Astrocyte (in vitro differentiated cells and primary cell): ENCODE data around the gene LRP1B. TPM values are rescaled to one million over a fixed set of nuclear protein-coding genes. Genes with fewer than 3 reads are reported as not detected.
A peak's percentile ranks its signal among the peaks of the same experiment; 100 is the strongest.

Experiments used
- DNase-seq: peaks from one replicate; pipeline ENCODE4 v3.0.0-alpha.2; 2010; ENCODE audit warnings: low read depth
- FAIRE-seq: peaks from 2 replicates; lab custom pipeline; 2011; peaks lifted over from hg19 to GRCh38; lab: Jason Lieb, UNC
- H2AFZ ChIP-seq: 2 replicates; pipeline ENCODE4 v1.6.0; 2012; ENCODE audit warnings: low read depth, low read length, inconsistent platforms
- H3K27ac ChIP-seq: 2 replicates; pipeline ENCODE4 v1.5.1; 2011; ENCODE audit warnings: low read depth, low read length, inconsistent platforms
- H3K27me3 ChIP-seq: 2 replicates; pipeline ENCODE4 v1.6.0; 2011; ENCODE audit warnings: low read length, inconsistent platforms; ENCODE audit not compliant: insufficient read depth
- H3K36me3 ChIP-seq: 2 replicates; pipeline ENCODE4 v1.5.1; 2011; ENCODE audit warnings: low read length, inconsistent platforms; ENCODE audit not compliant: insufficient read depth
- H3K4me1 ChIP-seq: 2 replicates; pipeline ENCODE4 v1.5.1; 2011; ENCODE audit warnings: low read length, inconsistent platforms; ENCODE audit not compliant: insufficient read depth
- H3K4me2 ChIP-seq: 2 replicates; pipeline ENCODE4 v1.6.0; 2012; ENCODE audit warnings: low read length, inconsistent platforms
- H3K4me3 ChIP-seq: 2 replicates; pipeline ENCODE4 v1.5.1; 2011; ENCODE audit warnings: low read depth, mild to moderate bottlenecking, low read length, inconsistent platforms; ENCODE audit not compliant: insufficient read depth
- H3K79me2 ChIP-seq: 2 replicates; pipeline ENCODE4 v1.6.0; 2012; ENCODE audit warnings: mild to moderate bottlenecking, low read length, inconsistent platforms; ENCODE audit not compliant: insufficient read depth
- H3K9ac ChIP-seq: 2 replicates; pipeline ENCODE4 v1.6.0; 2012; ENCODE audit warnings: mild to moderate bottlenecking, low read length, inconsistent platforms
- H3K9me3 ChIP-seq: 2 replicates; pipeline ENCODE4 v1.5.1; 2012; ENCODE audit warnings: low read depth, mild to moderate bottlenecking, low read length, inconsistent platforms; ENCODE audit not compliant: insufficient read depth
- H4K20me1 ChIP-seq: 2 replicates; pipeline ENCODE4 v1.6.0; 2012; ENCODE audit warnings: low read length, inconsistent platforms; ENCODE audit not compliant: insufficient read depth
- H3K27ac Mint-ChIP-seq: one replicate; pipeline ENCODE4 v1.8.0; 2021; ENCODE audit warnings: mild to moderate bottlenecking, mixed read lengths; ENCODE audit not compliant: unreplicated experiment
- H3K27me3 Mint-ChIP-seq: one replicate; pipeline ENCODE4 v1.8.0; 2021; ENCODE audit warnings: low read depth, mixed read lengths; ENCODE audit not compliant: unreplicated experiment
- H3K36me3 Mint-ChIP-seq: one replicate; pipeline ENCODE4 v1.8.0; 2021; ENCODE audit warnings: low read depth, mixed read lengths; ENCODE audit not compliant: unreplicated experiment
- H3K4me1 Mint-ChIP-seq: one replicate; pipeline ENCODE4 v1.8.0; 2021; ENCODE audit warnings: low read depth, mixed read lengths; ENCODE audit not compliant: unreplicated experiment
- H3K4me3 Mint-ChIP-seq: one replicate; pipeline ENCODE4 v1.8.0; 2021; ENCODE audit warnings: mild to moderate bottlenecking, moderate library complexity, mixed read lengths; ENCODE audit not compliant: unreplicated experiment
- H3K9me3 Mint-ChIP-seq: one replicate; pipeline ENCODE4 v1.8.0; 2021; ENCODE audit warnings: mild to moderate bottlenecking, mixed read lengths; ENCODE audit not compliant: unreplicated experiment
- CTCF ChIP-seq: IDR thresholded peaks from 2 replicates; pipeline ENCODE4 v1.5.1; 2011; ENCODE audit warnings: low read depth, mild to moderate bottlenecking, inconsistent platforms, low read length, moderate library complexity; ENCODE audit not compliant: insufficient read depth
- EZH2 ChIP-seq: IDR thresholded peaks from 2 replicates; pipeline ENCODE4 v1.6.1; 2012; ENCODE audit warnings: mild to moderate bottlenecking, low read length, inconsistent platforms; ENCODE audit not compliant: insufficient read depth
- total RNA-seq: library from RNA; stranded (reverse); gene quantifications from 2 replicates; pipeline ENCODE4 v1.2.1, GENCODE V29; 2021

The LRP1B gene
- total RNA-seq, 1 donor from 2014 or later: 1.5 TPM

- H3K79me2 ChIP-seq: no peaks in the 10 kb centered on the region
- no peaks in the 10 kb centered on the region for H3K9me3 ChIP-seq
- Mint-ChIP-seq H3K36me3 (no peaks in the 10 kb centered on the region), H3K4me3 (no peak overlapping the region), H3K9me3 (no peaks in the 10 kb centered on the region), H3K27me3 (no peaks in the 10 kb centered on the region), H3K27ac (no peak overlapping the region), H3K4me1 (peaks cover 10% of the 10 kb centered on the region)
- no peak overlapping the region for H3K4me2 ChIP-seq
- no peak overlapping the region for H2AFZ ChIP-seq
- H3K27ac ChIP-seq: no peak overlapping the region
- peaks cover 3% of the 10 kb centered on the region for H3K4me1 ChIP-seq
- peak; percentile 31 for DNase-seq
- no peaks in the 10 kb centered on the region for H4K20me1 ChIP-seq
- FAIRE-seq: no peak
- no peaks in the 10 kb centered on the region for H3K27me3 ChIP-seq
- TF ChIP-seq EZH2: no peak
- TF ChIP-seq CTCF: no peak
- no peak overlapping the region for H3K9ac ChIP-seq
- H3K4me3 ChIP-seq: no peak overlapping the region
- no peaks in the 10 kb centered on the region for H3K36me3 ChIP-seq
Observed at GRCh38 chr2:140504601-140505000, 1626.2 kb downstream of the LRP1B start.

DNA sequence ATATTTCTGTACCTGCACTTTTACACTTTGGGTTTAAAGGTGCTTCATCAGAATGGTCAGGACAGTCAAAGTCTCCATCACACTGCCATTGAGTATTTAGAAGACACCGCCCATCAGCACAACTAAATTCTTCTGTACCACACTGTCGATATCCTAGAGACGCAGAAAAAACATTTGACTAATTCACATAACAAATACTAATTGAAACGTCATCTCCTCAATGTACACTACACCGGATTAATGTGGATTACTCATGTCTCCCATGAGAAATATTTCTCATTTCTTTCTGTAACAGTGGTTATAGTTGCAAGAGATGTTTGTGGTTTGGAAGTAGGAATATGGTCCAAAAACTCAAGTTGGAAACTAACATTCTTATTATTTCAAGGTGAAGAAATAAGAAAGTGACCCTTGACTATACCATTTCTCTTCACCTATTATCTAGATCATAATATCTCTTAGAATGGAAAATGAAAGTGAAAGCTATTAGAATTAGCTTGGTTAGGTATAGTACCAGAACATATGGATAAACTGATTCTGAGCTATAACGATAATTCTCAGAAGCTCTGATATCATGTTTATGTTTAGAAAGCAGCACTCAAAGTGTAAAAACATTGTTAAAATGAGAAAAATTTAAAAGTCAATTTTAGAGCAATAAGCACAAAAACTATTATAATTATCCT is 1627.7 kb downstream of the LRP1B start:
- no peaks in the 10 kb centered on the region for H3K27me3 ChIP-seq
- H3K4me3 ChIP-seq: no peak overlapping the region
- H3K4me1 ChIP-seq: peaks cover 3% of the 10 kb centered on the region
- TF ChIP-seq EZH2: no peak
- no peak for TF ChIP-seq CTCF
- no peak overlapping the region for H3K4me3 Mint-ChIP-seq
- no peaks in the 10 kb centered on the region for H4K20me1 ChIP-seq
- no peaks in the 10 kb centered on the region for H3K9me3 ChIP-seq
- H3K4me1 Mint-ChIP-seq: peaks cover 6% of the 10 kb centered on the region
- H3K36me3 Mint-ChIP-seq: no peaks in the 10 kb centered on the region
- DNase-seq (peak; percentile 88), FAIRE-seq (peak; percentile 94)
- no peak overlapping the region for H2AFZ ChIP-seq
- H3K9me3 Mint-ChIP-seq: no peaks in the 10 kb centered on the region
- no peaks in the 10 kb centered on the region for H3K36me3 ChIP-seq
- H3K9ac ChIP-seq: no peak overlapping the region
- no peaks in the 10 kb centered on the region for H3K27me3 Mint-ChIP-seq
- H3K4me2 ChIP-seq: peak overlapping the region; percentile 71
- H3K79me2 ChIP-seq: no peaks in the 10 kb centered on the region
- H3K27ac ChIP-seq: peak overlapping the region; percentile 73
- H3K27ac Mint-ChIP-seq: peak overlapping the region; percentile 34

- Mint-ChIP-seq H3K4me3 (no peak overlapping the region), H3K27ac (no peak overlapping the region), H3K9me3 (no peaks in the 10 kb centered on the region), H3K36me3 (no peaks in the 10 kb centered on the region), H3K4me1 (peaks cover 3% of the 10 kb centered on the region), H3K27me3 (no peaks in the 10 kb centered on the region)
- Histone ChIP-seq H2AFZ (no peak overlapping the region), H3K9ac (no peak overlapping the region), H3K36me3 (no peaks in the 10 kb centered on the region), H3K9me3 (no peaks in the 10 kb centered on the region), H3K27me3 (no peaks in the 10 kb centered on the region), H3K27ac (no peak overlapping the region), H3K4me1 (peaks cover 3% of the 10 kb centered on the region), H3K79me2 (no peaks in the 10 kb centered on the region), H4K20me1 (no peaks in the 10 kb centered on the region), H3K4me2 (no peak overlapping the region), H3K4me3 (no peak overlapping the region)
- FAIRE-seq: no peak
- TF ChIP-seq EZH2 (no peak), CTCF (no peak)
- DNase-seq: no peak
Observed at GRCh38 chr2:140498360-140498759, 1632.5 kb downstream of the LRP1B start.
